Fibroblast of villous mesenchyme (primary cell): ENCODE measurements around the gene IRF4. TPM values are rescaled to one million over a fixed set of nuclear protein-coding genes. Genes with fewer than 3 reads are reported as not detected.

Experiments used
- DNase-seq: peaks from one replicate; pipeline ENCODE4 v3.0.0-alpha.2; 2010; ENCODE audit warnings: low read depth
- H3K4me3 ChIP-seq: 2 replicates; pipeline ENCODE4 v1.5.1; 2011; ENCODE audit warnings: low read depth, mild to moderate bottlenecking, low read length
- total RNA-seq: library from RNA; depleted of rRNA; stranded (reverse); fragments of >200 nt; gene quantifications from 2 replicates; pipeline ENCODE4 v1.2.3, GENCODE V29; 2012
- TF ChIP-seq, protein P1 (sequence below): IDR thresholded peaks from 2 replicates; pipeline ENCODE4 v1.5.1; 2012; ENCODE audit warnings: low read depth, mild to moderate bottlenecking, low read length; ENCODE audit not compliant: insufficient read depth

IRF4 gene
- total RNA-seq, 1 donor = under 0.01 TPM

DNA sequence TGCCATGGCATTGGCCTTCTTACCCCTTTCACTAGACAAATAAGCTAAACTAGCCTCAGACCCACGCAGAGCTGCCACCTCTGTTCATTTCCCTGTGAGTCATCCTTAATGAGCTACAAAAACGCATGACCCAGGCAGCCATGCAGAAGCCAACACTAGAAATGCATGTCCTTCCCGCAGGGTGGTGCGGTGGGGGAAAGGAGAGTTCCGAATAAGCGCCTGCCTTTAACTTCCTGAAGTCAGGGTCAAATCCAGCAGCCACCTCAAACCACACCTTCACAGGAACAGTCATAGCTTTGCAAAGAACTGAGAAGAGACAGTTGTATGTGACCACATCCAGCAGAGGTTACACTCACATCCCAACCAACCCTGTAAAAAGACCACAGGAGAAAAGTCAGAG is 40.4 kb downstream of the IRF4 start:
- TF ChIP-seq, protein P1, sequence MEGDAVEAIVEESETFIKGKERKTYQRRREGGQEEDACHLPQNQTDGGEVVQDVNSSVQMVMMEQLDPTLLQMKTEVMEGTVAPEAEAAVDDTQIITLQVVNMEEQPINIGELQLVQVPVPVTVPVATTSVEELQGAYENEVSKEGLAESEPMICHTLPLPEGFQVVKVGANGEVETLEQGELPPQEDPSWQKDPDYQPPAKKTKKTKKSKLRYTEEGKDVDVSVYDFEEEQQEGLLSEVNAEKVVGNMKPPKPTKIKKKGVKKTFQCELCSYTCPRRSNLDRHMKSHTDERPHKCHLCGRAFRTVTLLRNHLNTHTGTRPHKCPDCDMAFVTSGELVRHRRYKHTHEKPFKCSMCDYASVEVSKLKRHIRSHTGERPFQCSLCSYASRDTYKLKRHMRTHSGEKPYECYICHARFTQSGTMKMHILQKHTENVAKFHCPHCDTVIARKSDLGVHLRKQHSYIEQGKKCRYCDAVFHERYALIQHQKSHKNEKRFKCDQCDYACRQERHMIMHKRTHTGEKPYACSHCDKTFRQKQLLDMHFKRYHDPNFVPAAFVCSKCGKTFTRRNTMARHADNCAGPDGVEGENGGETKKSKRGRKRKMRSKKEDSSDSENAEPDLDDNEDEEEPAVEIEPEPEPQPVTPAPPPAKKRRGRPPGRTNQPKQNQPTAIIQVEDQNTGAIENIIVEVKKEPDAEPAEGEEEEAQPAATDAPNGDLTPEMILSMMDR = no peak
- DNase-seq = no peak
- H3K4me3 ChIP-seq = no peak overlapping the region

DNA sequence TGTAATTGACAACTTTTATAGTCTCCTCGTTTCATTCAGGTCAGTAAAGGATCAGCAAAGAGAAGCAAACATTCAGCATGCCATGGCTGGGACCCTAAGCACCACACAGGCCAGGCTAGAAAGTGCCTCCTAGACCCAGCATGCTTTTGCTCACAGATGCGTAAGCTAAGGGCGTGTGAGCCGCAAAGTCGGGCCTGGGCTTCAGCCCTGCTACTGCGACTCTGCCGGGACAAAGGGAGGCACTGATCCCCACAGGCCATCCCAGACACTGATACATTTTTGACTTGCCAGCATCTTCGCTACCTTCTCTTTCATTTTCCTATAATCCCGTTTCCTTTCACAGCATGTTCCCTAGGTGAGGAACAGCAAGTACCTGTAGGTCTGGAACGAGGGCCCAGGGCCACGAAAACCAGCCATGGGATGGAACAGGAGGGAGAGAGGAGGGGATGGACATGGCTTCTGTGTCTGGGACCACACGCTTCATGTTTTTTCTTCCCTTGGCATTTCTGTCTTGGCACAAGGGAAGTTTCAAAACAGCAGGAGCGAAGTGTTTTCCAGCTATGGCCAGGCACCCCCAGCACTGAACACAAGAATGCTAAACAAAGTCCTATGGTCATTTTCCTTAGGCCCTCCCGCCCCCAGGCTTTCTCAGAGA is 42.6 kb downstream of the IRF4 start:
- DNase-seq = no peak
- TF ChIP-seq, protein P1 = no peak
- H3K4me3 ChIP-seq = no peak overlapping the region

DNA sequence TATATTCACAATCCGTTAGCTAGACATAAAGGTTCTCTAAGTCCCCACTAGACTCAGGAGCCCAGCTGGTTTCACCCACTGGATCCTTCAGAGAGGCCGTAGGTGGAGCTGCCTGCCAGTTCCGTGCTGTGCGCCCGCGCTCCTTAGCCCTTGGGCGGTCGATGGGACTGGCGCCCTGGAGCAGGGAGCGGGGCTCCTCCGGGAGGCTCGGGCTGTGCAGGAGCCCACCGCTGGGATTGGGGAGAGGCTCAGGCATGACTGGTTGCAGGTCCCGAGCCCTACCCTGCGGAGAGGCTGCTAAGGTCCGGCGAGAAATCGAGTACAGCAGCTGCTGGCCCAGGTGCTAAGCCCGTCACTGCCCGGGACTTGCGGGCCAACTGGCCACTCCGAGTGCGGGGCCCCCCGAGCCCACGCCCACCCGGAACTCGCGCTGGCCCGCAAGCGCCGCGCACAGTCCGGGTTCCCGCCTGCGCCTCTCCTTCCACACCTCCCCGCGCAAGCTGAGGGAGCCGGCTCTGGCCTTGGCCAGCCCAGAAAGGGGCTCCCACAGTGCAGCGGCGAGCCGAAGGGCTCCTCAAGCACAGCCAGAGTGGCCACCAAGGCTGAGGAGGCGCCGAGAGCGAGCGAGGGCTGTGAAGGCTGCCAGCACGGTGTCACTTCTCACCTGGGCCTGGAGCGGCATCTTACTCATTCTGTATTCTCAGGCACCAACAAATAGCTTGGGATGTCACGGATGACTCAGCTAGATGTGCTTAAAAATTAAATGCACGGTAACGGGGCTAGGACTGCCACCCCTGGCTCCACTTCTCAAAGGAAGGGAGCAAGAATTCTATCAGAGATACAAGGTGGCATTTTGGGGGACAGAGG is 44.1 kb downstream of the IRF4 start:
- H3K4me3 ChIP-seq = no peak overlapping the region
- TF ChIP-seq, protein P1 = no peak
- no peak for DNase-seq

DNA sequence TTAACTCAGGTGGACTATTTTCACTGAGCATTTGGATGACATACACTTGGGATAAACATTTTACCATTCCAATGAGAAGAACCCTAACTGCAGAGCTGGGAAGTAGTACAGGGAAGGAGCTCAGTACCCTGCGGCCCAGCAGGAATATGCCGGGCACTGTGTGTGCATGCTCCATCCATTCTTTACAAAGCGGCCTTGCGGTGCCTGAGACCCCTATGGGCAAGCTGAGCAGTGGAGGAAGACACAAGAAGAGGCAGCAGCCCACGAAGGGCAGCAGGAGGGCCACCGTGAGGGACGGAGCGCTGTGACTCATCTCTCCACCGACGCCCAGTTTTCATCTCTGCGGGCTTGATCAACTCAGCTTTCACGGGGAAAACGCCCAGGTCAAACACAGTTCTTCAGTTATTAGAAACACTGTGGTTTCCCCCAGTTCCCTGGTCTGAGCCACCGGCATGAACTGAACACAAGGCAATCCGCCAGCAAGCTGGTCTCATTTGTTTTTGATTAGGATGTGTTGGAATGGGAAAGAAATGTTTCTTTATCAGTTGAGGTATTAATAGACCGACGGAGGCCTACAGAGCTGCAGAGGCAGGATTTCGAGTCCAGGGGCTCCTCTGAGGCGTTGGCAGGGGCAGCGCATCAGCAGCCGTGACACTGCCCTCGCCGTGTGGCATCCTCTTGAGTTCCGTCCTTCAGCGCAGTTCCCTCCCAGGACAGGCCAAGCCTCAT is 44.9 kb downstream of the IRF4 start:
- peak; percentile 32 for DNase-seq
- TF ChIP-seq, protein P1 = no peak
- no peak overlapping the region for H3K4me3 ChIP-seq

DNA sequence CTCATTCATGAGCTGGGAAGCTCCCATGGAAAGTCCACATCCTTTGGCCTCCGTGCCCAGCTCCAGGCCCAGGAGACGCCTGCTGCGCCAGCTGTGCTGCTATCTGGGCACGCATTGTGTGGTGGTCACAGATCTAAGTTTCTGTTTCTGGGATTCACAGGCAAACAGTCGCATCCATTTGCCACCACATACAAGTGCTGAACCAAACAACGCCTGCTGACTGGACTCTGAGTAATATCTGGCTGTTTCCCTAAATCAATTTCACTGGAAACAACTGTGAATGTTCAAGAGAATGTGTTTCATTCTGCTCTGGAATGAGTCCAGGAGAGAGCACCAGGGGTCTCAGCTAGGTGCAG is 45.5 kb downstream of the IRF4 start:
- TF ChIP-seq, protein P1 = no peak
- no peak for DNase-seq
- no peak overlapping the region for H3K4me3 ChIP-seq

DNA sequence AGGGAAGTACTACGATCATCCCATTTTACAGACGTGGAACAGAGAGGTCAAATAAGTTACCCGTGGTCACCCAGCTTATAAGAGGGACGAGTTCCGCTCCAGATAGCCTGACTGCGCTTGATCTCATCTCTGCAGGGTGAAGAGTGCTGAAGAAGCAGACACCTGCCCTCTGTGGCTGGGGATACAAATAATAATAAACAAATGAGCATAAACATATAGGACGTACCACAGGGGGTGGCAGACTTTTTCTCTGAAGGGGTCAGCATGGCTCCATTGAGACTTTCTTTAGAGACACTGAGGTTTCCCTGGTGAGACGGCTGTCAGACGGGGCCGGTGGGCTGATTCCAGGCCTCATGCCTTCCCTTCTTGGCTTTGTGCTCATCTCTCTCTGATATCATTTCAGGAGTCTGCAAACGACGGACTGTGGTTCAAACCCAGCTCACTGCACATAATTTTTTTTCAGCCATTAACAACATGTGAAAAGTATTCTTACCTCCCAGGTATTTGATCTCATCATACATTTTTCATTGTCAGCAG is 47.1 kb downstream of the IRF4 start:
- H3K4me3 ChIP-seq = no peak overlapping the region
- TF ChIP-seq, protein P1 = no peak
- no peak for DNase-seq
